Brain pericyte (primary cell): ENCODE results near the gene FAM50A.
A peak's percentile ranks its signal among the peaks of the same experiment; 100 is the strongest.

Source experiments
- DNase-seq: peaks from one replicate; pipeline ENCODE4 v3.0.0-alpha.2; 2012; ENCODE audit warnings: low read depth, low spot score

Gene FAM50A

DNA sequence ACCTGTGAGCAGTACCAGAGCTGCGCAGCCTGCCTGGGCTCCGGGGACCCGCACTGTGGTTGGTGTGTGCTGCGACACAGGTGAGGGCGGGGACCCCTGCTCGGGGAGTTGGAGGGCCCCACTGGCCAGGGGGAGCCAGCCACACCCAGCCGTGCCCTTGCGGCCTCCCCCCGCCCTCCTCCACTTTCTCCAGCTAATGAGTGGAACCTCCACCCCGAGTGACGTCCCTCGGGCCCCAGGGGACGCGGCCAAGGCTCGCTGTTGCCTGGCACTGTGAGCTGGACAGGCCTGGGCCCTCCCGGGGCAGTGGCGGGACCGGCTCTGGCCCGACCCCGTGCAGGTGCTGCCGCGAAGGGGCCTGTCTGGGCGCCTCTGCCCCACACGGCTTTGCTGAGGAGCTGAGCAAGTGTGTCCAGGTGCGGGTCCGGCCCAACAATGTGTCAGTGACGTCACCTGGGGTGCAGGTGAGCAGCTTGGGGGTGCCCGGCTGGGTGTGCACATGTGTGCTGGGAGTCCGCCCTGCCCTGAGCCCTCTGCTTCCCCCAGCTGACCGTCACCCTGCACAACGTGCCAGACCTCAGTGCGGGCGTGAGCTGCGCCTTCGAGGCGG, 19.8 kb downstream of the FAM50A start:
- DNase-seq: no peak

GRCh38 chrX:154464806-154465365, 20.9 kb downstream of the FAM50A start:
- no peak for DNase-seq

DNA sequence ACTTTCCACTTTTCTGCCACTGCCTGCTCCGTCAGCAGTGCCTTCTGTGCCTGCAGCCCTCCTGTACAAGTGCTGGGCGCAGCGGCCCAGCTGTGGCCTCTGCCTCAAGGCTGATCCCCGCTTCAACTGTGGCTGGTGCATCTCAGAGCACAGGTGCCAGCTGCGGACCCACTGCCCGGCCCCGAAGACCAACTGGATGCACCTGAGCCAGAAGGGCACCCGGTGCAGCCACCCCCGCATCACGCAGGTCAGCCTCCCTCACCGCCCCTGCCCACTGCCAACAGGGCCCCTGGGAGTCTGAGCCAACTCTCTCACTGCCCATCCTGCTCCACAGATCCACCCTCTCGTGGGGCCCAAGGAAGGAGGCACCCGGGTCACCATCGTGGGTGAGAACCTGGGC, 21.7 kb downstream of the FAM50A start:
- no peak for DNase-seq

DNA sequence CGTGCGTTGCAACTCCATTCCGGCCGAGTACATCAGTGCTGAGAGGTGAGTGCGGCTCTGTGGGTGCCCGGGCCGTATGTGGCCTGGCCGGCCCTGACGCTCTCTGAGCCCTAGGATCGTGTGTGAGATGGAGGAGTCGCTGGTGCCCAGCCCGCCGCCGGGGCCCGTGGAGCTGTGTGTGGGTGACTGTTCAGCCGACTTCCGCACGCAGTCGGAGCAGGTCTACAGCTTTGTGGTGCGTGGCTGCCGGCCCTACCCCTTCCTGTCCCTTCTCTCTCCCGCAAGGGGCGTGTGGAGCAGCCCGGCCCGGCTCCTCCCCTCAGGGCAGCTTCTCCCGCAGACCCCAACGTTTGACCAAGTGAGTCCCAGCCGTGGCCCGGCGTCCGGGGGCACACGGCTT, 22.1 kb downstream of the FAM50A start:
- no peak for DNase-seq

DNA sequence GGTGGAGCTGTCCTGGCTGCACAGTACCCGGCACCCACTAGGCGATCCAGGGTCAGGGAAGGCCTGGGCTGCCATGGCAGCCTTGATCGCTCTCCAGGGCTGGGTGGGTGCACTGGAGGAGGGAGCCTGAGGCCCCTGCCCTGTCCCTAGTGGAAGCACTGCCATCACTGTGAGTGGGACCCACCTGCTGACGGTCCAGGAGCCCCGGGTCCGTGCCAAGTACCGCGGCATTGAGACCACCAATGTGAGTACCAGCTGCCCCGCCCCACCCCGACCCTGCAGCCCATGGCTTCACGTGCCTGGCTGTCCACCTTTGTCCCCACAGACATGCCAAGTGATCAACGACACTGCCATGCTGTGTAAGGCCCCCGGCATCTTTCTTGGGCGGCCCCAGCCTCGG, 23.0 kb downstream of the FAM50A start:
- DNase-seq: no peak

DNA sequence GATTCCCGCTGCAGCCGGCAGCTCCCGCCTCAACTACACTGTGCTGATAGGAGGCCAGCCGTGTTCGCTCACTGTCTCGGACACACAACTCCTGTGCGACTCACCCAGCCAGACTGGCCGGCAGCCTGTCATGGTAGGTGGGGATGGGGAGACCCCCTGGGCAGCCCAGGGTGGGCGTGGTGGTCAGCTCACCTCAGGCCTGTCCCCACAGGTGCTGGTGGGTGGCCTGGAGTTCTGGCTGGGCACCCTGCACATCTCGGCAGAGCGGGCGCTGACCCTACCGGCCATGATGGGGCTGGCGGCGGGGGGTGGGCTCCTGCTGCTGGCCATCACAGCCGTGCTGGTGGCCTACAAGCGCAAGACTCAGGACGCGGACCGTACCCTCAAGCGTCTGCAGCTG, 23.6 kb downstream of the FAM50A start:
- no peak for DNase-seq

- no peak for DNase-seq
These were observed 24.3 kb downstream of the FAM50A start for GRCh38 chrX:154468217-154468616.

DNA sequence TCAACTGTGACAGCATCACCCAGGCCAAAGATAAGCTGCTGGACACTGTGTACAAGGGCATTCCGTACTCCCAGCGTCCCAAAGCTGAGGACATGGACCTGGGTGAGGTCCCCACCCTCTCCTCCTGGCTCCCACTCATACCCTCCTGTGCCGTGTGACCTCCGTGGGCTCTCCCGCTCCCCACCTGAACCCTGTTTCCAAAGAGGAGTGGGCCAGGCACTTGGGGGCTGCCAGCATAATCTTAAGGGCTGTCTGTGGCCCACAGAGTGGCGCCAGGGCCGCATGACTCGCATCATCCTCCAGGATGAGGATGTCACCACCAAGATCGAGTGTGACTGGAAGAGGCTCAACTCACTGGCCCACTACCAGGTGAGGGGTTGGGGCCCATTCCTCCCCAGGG, 25.2 kb downstream of the FAM50A start:
- DNase-seq: no peak

DNA sequence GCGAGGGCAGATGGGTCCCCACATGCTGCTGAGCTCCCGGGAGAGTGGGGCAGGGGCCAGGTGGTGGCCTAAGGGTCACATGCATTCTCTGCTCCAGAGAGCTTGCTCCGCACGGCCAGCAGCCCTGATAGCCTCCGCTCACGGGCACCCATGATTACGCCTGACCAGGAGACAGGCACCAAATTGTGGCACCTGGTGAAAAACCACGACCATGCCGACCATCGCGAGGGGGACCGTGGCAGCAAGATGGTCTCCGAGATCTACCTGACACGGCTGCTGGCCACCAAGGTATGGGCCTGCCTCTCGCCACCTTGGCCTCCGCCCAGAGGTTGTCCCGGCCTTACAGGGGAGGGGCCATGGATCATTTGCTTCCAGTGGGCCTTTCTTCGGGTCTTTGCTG, 25.9 kb downstream of the FAM50A start:
- DNase-seq: no peak

GRCh38 chrX:154470434-154470833, 26.5 kb downstream of the FAM50A start:
- no peak for DNase-seq

DNA sequence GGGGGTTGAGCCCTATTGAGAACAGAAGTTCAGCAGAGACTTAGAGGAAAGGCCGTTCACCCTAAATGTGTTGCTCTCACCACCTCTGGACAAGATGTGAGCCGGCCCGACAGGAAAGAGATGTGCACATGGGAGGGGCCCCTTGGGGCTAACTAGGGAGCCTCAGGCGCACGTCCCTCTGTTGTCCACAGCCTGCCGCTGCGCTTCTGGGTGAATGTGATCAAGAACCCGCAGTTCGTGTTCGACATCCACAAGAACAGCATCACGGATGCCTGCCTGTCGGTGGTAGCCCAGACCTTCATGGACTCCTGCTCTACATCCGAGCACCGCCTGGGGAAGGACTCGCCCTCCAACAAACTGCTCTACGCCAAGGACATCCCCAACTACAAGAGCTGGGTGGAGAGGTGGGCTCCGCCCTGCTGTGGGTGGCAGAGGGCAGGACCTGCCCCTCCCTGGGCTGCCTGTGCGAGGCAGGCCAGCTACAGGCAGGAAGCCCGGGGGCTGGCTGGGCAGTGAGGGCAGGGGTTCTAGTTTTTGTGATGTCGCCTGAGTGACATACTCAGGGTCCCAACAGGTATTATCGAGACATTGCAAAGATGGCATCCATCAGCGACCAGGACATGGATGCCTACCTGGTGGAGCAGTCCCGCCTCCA, 27.1 kb downstream of the FAM50A start:
- DNase-seq: no peak

- DNase-seq: no peak
These were observed 28.1 kb downstream of the FAM50A start for GRCh38 chrX:154471839-154472684.

- no peak for DNase-seq
These were observed 29.0 kb downstream of the FAM50A start for GRCh38 chrX:154472685-154473632.

GRCh38 chrX:154473683-154474082, 29.7 kb downstream of the FAM50A start:
- DNase-seq: no peak

- no peak for DNase-seq
These were observed 32.9 kb downstream of the FAM50A start for GRCh38 chrX:154476821-154477220.

- DNase-seq: no peak
These were observed 34.0 kb downstream of the FAM50A start for GRCh38 chrX:154477891-154478477.

DNA sequence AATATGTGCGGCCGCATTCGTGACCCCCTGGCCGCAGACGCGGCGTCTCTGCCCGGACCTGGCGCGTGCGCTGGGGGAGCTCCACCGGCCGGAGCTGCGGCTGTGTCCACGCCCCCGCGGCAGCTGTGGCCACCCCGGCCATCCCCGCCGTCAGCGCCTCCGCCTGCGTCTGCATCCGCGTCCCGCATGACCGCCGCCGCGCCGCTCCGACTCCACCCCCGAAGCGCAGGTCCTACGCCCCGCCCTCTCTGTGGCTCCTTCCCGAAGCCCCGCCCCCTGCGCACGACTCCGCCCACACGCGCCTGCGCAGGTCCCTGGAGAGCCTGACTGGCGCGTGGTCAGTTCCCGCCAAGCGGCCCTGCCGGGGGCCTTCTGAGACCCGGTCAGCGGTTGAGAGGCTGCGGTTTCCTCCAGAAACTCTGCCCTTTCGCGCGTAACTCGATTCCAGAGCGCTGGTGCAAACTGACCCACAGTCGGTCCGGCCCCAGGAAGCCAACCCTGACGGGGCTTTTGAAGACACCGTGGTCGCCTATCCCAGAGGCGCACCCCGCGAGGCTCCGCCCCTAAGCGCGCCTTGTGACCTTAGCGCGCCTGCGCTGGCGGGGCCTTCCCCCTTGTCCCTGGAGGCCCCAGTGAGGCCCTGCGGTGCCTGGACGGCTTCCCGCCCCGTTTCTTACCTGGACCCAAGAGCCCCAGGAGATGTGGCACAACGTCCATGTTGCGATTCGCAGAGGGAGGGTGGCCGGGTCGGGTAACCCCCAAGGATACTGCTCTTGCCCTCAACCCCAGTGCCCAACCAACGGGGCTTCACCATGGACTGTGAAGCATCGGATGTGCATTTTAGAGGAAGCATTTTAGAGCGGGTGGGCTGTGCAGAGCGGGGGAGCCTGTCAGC, 35.0 kb downstream of the FAM50A start, which contains the start of gene LAGE3:
Gene LAGE3 (minus strand): TSS at position 554 of the 895 bp plus-strand sequence. CDS start 366 bp downstream, at position 188.
- peak; percentile 74 for DNase-seq

- DNase-seq: no peak
These were observed 37.3 kb downstream of the FAM50A start for GRCh38 chrX:154481195-154481594.

GRCh38 chrX:154481911-154482601, 38.1 kb downstream of the FAM50A start:
- no peak for DNase-seq
